Mesendoderm (in vitro differentiated cells): ENCODE measurements around the gene MYO1B.

Experiments
- DNase-seq: peaks from one replicate; pipeline ENCODE4 v3.0.0; 2013
- H2AK5ac ChIP-seq: 2 replicates; pipeline ENCODE4 v1.6.1; 2013; ENCODE audit warnings: low read length, inconsistent platforms
- H2BK120ac ChIP-seq: 2 replicates; pipeline ENCODE4 v1.6.1; 2013; ENCODE audit warnings: low read depth, mild to moderate bottlenecking, low read length, moderate library complexity, mixed read lengths
- H2BK15ac ChIP-seq: replicated peaks from 2 replicates; pipeline ENCODE4 v1.6.1; 2013; ENCODE audit warnings: low read depth, mild to moderate bottlenecking, moderate library complexity
- H2BK5ac ChIP-seq: 2 replicates; pipeline ENCODE4 v1.6.1; 2013; ENCODE audit warnings: low read length, inconsistent platforms
- H3K18ac ChIP-seq: 2 replicates; pipeline ENCODE4 v1.6.1; 2013; ENCODE audit warnings: mild to moderate bottlenecking, low read length, mixed read lengths
- H3K23ac ChIP-seq: one replicate; pipeline ENCODE4 v1.6.1; 2013; ENCODE audit warnings: low read length
- H3K27ac ChIP-seq: 2 replicates; pipeline ENCODE4 v1.5.1; 2013; ENCODE audit warnings: low read depth, mild to moderate bottlenecking, inconsistent platforms, low read length, moderate library complexity
- H3K27me3 ChIP-seq: 2 replicates; pipeline ENCODE4 v1.6.1; 2013; ENCODE audit warnings: low read length, control low read depth, mild to moderate bottlenecking, inconsistent platforms; ENCODE audit not compliant: insufficient read depth, poor library complexity
- H3K36me3 ChIP-seq: 2 replicates; pipeline ENCODE4 v1.6.1; 2013; ENCODE audit warnings: low read length, inconsistent platforms; ENCODE audit not compliant: control insufficient read depth, insufficient read depth
- H3K4ac ChIP-seq: one replicate; pipeline ENCODE4 v1.6.1; 2013; ENCODE audit warnings: low read depth, mild to moderate bottlenecking, low read length, moderate library complexity
- H3K4me1 ChIP-seq: 2 replicates; pipeline ENCODE4 v1.6.1; 2013; ENCODE audit warnings: low read depth, low read length, inconsistent platforms; ENCODE audit not compliant: control insufficient read depth
- H3K4me2 ChIP-seq: 2 replicates; pipeline ENCODE4 v1.6.1; 2013; ENCODE audit warnings: low read length
- H3K4me3 ChIP-seq: 2 replicates; pipeline ENCODE4 v1.5.1; 2013; ENCODE audit warnings: mild to moderate bottlenecking, low read length
- H3K56ac ChIP-seq: one replicate; pipeline ENCODE4 v1.6.1; 2013; ENCODE audit warnings: low read length
- H3K79me1 ChIP-seq: 2 replicates; pipeline ENCODE4 v1.6.1; 2013; ENCODE audit warnings: low read length, inconsistent platforms
- H3K79me2 ChIP-seq: 2 replicates; pipeline ENCODE4 v1.6.1; 2013; ENCODE audit warnings: mild to moderate bottlenecking, low read length; ENCODE audit not compliant: control insufficient read depth, insufficient read depth
- H3K9ac ChIP-seq: 2 replicates; pipeline ENCODE4 v1.6.1; 2013; ENCODE audit warnings: low read length, inconsistent platforms
- H4K5ac ChIP-seq: one replicate; pipeline ENCODE4 v1.6.1; 2013; ENCODE audit warnings: low read length
- H4K8ac ChIP-seq: one replicate; pipeline ENCODE4 v1.6.1; 2013; ENCODE audit warnings: low read depth, mild to moderate bottlenecking, control low read depth, low read length, moderate library complexity
- WGBS: extraction: QIAGEN DNeasy Blood & Tissue Kit; methylation state at CpG from one replicate; pipeline ENCODE4 v1.1.7; 2013; ENCODE audit warnings: low lambda C conversion rate, missing lambda C conversion rate; ENCODE audit not compliant: insufficient coverage; ENCODE audit errors: extremely low coverage; 5-methylcytosine and 5-hydroxymethylcytosine counted together

The MYO1B gene

GRCh38 chr2:191268596-191268995 is 23.4 kb downstream of the MYO1B start:
- no peak for DNase-seq
- Histone ChIP-seq H3K27ac (no peak overlapping the region), H3K4me1 (peaks cover 7% of the 10 kb centered on the region), H3K36me3 (no peaks in the 10 kb centered on the region), H3K56ac (no peak overlapping the region), H3K9ac (no peak overlapping the region), H3K79me2 (peaks cover 78% of the 10 kb centered on the region), H4K8ac (no peak overlapping the region), H2BK5ac (no peak overlapping the region), H3K27me3 (no peaks in the 10 kb centered on the region), H2BK15ac (no peak overlapping the region), H3K23ac (no peak overlapping the region), H3K4me3 (no peak overlapping the region), H3K79me1 (peaks cover 45% of the 10 kb centered on the region), H3K4me2 (no peak overlapping the region), H3K4ac (no peak overlapping the region), H2AK5ac (no peak overlapping the region), H2BK120ac (no peak overlapping the region), H3K18ac (no peak overlapping the region), H4K5ac (no peak overlapping the region)
- WGBS, result no CpG with 5 or more reads among the region's 1 CpG

- no peak overlapping the region for H3K4ac ChIP-seq
Measured at GRCh38 chr2:191270306-191271161, 25.3 kb downstream of the MYO1B start.

GRCh38 chr2:191272064-191272463 is 26.9 kb downstream of the MYO1B start:
- peaks cover 70% of the 10 kb centered on the region for H3K79me2 ChIP-seq
- WGBS, result no CpG with 5 or more reads among the region's 2 CpGs

More at GRCh38 chr2:191270306-191271161, 25.3 kb downstream of the MYO1B start:
- Histone ChIP-seq H3K4me2 (no peak overlapping the region), H4K8ac (no peak overlapping the region), H3K9ac (no peak overlapping the region), H3K27ac (no peak overlapping the region), H3K79me1 (peaks cover 53% of the 10 kb centered on the region), H3K23ac (no peak overlapping the region), H4K5ac (no peak overlapping the region), H2BK120ac (no peak overlapping the region), H3K4me1 (peaks cover 10% of the 10 kb centered on the region), H3K18ac (no peak overlapping the region), H3K27me3 (no peaks in the 10 kb centered on the region), H2BK15ac (no peak overlapping the region), H3K79me2 (peaks cover 82% of the 10 kb centered on the region), H3K56ac (no peak overlapping the region), H3K36me3 (no peaks in the 10 kb centered on the region), H2AK5ac (no peak overlapping the region), H3K4me3 (no peak overlapping the region), H2BK5ac (no peak overlapping the region)
- WGBS, result no CpG with 5 or more reads among the region's 6 CpGs
- DNase-seq, result no peak

GRCh38 chr2:191274413-191274815 is 29.2 kb downstream of the MYO1B start:
- no peak overlapping the region for H3K27ac ChIP-seq
- DNase-seq, result no peak
- no peaks in the 10 kb centered on the region for H3K36me3 ChIP-seq
- H3K27me3 ChIP-seq, result no peaks in the 10 kb centered on the region
- no peak overlapping the region for H2BK120ac ChIP-seq
- H3K4me1 ChIP-seq, result peaks cover 8% of the 10 kb centered on the region
- peaks cover 38% of the 10 kb centered on the region for H3K79me1 ChIP-seq
- H3K56ac ChIP-seq, result no peak overlapping the region
- peaks cover 48% of the 10 kb centered on the region for H3K79me2 ChIP-seq
- no peak overlapping the region for H3K18ac ChIP-seq
- no peak overlapping the region for H4K5ac ChIP-seq
- H4K8ac ChIP-seq, result no peak overlapping the region
- WGBS, result no CpG with 5 or more reads among the region's 2 CpGs
- no peak overlapping the region for H3K4me2 ChIP-seq
- H2BK15ac ChIP-seq, result no peak overlapping the region
- H2AK5ac ChIP-seq, result no peak overlapping the region
- no peak overlapping the region for H3K4me3 ChIP-seq
- H3K9ac ChIP-seq, result no peak overlapping the region
- H3K23ac ChIP-seq, result no peak overlapping the region
- no peak overlapping the region for H3K4ac ChIP-seq
- H2BK5ac ChIP-seq, result no peak overlapping the region

More at GRCh38 chr2:191272064-191272463, 26.9 kb downstream of the MYO1B start:
- Histone ChIP-seq H3K36me3 (no peaks in the 10 kb centered on the region), H3K27ac (no peak overlapping the region), H2BK120ac (no peak overlapping the region), H3K23ac (no peak overlapping the region), H4K5ac (no peak overlapping the region), H3K4ac (no peak overlapping the region), H2BK15ac (no peak overlapping the region), H3K18ac (no peak overlapping the region), H2BK5ac (no peak overlapping the region), H3K79me1 (peaks cover 50% of the 10 kb centered on the region), H3K56ac (no peak overlapping the region), H3K4me2 (no peak overlapping the region), H3K27me3 (no peaks in the 10 kb centered on the region), H2AK5ac (no peak overlapping the region), H3K4me1 (peaks cover 8% of the 10 kb centered on the region), H3K4me3 (no peak overlapping the region), H4K8ac (no peak overlapping the region), H3K9ac (no peak overlapping the region)
- no peak for DNase-seq

GRCh38 chr2:191276792-191277465 is 31.7 kb downstream of the MYO1B start:
- no peak overlapping the region for H4K8ac ChIP-seq
- H3K4me2 ChIP-seq, result no peak overlapping the region
- H3K9ac ChIP-seq, result no peak overlapping the region
- peaks cover 3% of the 10 kb centered on the region for H3K4me1 ChIP-seq
- no peak overlapping the region for H2AK5ac ChIP-seq
- no peak overlapping the region for H3K4me3 ChIP-seq
- H3K79me1 ChIP-seq, result peaks cover 35% of the 10 kb centered on the region
- H2BK15ac ChIP-seq, result no peak overlapping the region
- no peak overlapping the region for H3K27ac ChIP-seq
- no peak overlapping the region for H3K56ac ChIP-seq
- no CpG with 5 or more reads among the region's 5 CpGs for WGBS
- H3K4ac ChIP-seq, result no peak overlapping the region
- no peaks in the 10 kb centered on the region for H3K27me3 ChIP-seq
- no peaks in the 10 kb centered on the region for H3K36me3 ChIP-seq
- no peak overlapping the region for H3K18ac ChIP-seq
- H2BK120ac ChIP-seq, result no peak overlapping the region
- H3K23ac ChIP-seq, result no peak overlapping the region
- no peak for DNase-seq
- no peak overlapping the region for H2BK5ac ChIP-seq
- H3K79me2 ChIP-seq, result peaks cover 36% of the 10 kb centered on the region
- no peak overlapping the region for H4K5ac ChIP-seq
